Bladder microvascular endothelial cell (primary cell): ENCODE data around the gene CCDC126. TPM values are rescaled to one million over a fixed set of nuclear protein-coding genes. Genes with fewer than 3 reads are reported as not detected.

Source experiments
- total RNA-seq: library from RNA; depleted of rRNA; stranded (reverse); fragments of >200 nt; gene quantifications from 2 replicates; pipeline ENCODE4 v1.2.3, GENCODE V29; 2014

Gene CCDC126
- 11.3 and 14.1 TPM in 2 replicates for total RNA-seq

GRCh38 chr7:23597094-23598091 is at the start of gene CCDC126:
TSS of gene CCDC126 (plus strand) at chr7:23597382. CDS start at chr7:23611316, 13,934 bp downstream.

GRCh38 chr7:23679898-23680413 is 82.8 kb downstream of the CCDC126 start, which contains the start of gene FAM221A:
TSS of gene FAM221A (plus strand) at chr7:23680199. CDS start at chr7:23680219, 20 bp downstream.

Other genes starting within 250 kb of the CCDC126 start
- 13.1 and 15.0 TPM in 2 replicates for gene IGF2BP3, start 126.9 kb upstream of the CCDC126 start, total RNA-seq
- gene TRA2A, start 65.4 kb upstream of the CCDC126 start, total RNA-seq: 25.3 and 48.8 TPM in 2 replicates
- gene FAM221A, start 82.8 kb downstream of the CCDC126 start, total RNA-seq: 4.2 and 8.6 TPM in 2 replicates
- gene STK31, start 112.8 kb downstream of the CCDC126 start, total RNA-seq: 0.13 TPM in 1 of 2 replicates, not detected in the other